ENCODE measurements around the gene SMOC1.

GRCh38 chr14:69841656-69842055 is 37.6 kb upstream of the SMOC1 start:
- no peak for TF ChIP-seq SUZ12 (IDR thresholded peaks at IDR 0.05; ENCODE audit: extremely low read depth, insufficient read depth, insufficient read length)
- no peak for TF ChIP-seq YY1 (IDR thresholded peaks at IDR 0.05; ENCODE audit: insufficient read depth, insufficient read length)
